Measurements from ENCODE around the gene WDR73. TPM values are rescaled to one million over a fixed set of nuclear protein-coding genes. Genes with fewer than 3 reads are reported as not detected.

The WDR73 gene
- total and polyA plus RNA-seq, 9 of the 15 experiments (the other 6 are each of a cell fraction or from before 2014, with no cell fraction given) = 9.2 to 25.4 (median 21.7) TPM

DNA sequence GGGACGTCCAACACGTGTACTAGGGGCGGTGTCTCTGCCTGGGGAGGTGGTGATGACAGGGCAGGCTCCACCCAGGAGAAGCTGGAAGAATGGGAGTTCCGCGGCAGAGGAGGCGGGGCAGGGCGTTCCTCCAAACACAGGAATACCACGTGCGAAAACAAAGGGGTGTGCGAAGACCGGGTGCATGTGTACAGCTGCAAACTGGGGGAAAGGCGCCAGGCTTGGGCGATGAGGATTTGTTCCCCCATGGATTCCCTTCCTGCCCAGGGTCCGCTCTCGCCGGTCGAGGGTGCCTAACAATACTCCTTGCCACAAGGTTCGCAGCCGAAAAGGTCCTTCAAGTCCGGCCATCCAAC, 53.8 kb downstream of the WDR73 start (continued):
- TF ChIP-seq, protein P1, sequence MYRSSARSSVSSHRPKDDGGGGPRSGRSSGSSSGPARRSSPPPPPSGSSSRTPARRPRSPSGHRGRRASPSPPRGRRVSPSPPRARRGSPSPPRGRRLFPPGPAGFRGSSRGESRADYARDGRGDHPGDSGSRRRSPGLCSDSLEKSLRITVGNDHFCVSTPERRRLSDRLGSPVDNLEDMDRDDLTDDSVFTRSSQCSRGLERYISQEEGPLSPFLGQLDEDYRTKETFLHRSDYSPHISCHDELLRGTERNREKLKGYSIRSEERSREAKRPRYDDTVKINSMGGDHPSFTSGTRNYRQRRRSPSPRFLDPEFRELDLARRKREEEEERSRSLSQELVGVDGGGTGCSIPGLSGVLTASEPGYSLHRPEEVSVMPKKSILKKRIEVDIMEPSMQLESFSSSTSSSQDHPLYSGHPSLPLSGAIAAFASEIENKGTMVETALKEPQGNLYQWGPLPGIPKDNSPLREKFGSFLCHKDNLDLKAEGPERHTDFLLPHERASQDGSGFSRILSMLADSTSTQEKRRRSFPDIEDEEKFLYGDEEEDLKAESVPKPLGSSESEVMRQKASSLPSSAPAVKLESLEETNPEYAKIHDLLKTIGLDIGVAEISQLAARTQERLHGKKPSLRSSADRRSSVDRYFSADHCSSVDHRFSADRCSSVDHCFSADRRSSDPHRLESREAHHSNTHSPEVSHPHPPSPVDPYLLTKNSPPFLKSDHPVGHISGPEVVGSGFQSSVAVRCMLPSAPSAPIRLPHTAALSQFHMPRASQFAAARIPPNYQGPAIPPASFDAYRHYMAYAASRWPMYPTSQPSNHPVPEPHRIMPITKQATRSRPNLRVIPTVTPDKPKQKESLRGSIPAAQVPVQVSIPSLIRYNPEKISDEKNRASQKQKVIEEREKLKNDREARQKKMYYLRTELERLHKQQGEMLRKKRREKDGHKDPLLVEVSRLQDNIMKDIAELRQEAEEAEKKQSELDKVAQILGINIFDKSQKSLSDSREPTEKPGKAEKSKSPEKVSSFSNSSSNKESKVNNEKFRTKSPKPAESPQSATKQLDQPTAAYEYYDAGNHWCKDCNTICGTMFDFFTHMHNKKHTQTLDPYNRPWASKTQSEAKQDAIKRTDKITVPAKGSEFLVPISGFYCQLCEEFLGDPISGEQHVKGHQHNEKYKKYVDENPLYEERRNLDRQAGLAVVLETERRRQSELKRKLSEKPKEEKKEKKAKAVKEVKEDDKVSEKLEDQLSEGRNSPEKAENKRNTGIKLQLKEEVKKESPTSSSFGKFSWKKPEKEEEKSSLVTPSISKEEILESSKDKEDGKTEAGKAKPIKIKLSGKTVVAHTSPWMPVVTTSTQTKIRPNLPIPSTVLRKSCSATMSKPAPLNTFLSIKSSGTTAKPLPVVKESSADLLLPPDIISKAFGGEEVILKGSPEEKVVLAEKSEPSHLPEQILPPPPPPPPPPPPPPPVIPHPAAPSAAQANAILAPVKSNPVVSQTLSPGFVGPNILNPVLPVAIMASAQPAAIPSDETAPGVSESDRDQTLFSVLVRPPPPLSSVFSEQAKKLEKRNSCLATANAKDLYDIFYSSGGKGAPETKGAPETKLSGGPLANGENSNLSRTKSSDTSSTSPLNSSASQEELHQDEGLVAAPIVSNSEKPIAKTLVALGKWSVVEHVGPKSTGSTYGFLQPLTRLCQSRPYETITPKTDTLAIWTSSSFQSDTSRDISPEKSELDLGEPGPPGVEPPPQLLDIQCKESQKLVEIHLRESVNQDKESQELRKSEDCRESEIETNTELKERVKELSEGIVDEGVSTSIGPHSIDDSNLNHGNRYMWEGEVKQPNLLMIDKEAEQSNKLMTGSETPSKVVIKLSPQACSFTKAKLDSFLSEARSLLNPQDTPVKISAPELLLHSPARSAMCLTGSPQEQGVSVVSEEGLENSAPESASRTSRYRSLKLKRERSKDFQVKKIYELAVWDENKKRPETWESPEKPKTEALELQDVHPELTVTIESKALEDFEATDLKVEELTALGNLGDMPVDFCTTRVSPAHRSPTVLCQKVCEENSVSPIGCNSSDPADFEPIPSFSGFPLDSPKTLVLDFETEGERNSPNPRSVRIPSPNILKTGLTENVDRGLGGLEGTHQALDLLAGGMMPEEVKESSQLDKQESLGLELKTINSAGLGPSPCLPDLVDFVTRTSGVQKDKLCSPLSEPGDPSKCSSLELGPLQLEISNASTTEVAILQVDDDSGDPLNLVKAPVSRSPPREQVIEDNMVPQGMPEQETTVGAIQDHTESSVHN (IDR thresholded peaks at IDR 0.05; ENCODE audit: borderline replicate concordance in 1 of 2, low read depth in 1 of 2) = no peak
- TF ChIP-seq FOS (IDR thresholded peaks at IDR 0.05; ENCODE audit: extremely low read depth, insufficient read length) = no peak
- no peak for TF ChIP-seq SMARCA4 (IDR thresholded peaks at IDR 0.05)
- TF ChIP-seq NRF1 (conservative IDR thresholded peaks at IDR 0.05 in 1 of 2, IDR thresholded peaks at IDR 0.05 in 1 of 2) = no peak
- TF ChIP-seq ZNF134 (CRISPR knock-in tag; conservative IDR thresholded peaks at IDR 0.05) = no peak
- no peak for TF ChIP-seq ZNF197 (CRISPR knock-in tag; IDR thresholded peaks at IDR 0.05; ENCODE audit: low read depth)
- no peak for TF ChIP-seq ETV6 (IDR thresholded peaks at IDR 0.05; ENCODE audit: borderline replicate concordance in 1 of 2, low read depth in 2 of 2, low read length in 1 of 2)
- TF ChIP-seq ETV6 (CRISPR knock-in tag; IDR thresholded peaks at IDR 0.05; ENCODE audit: borderline replicate concordance) = no peak
- TF ChIP-seq PTBP1 (IDR thresholded peaks at IDR 0.05; ENCODE audit: low read depth, low read length) = no peak
- no peak for TF ChIP-seq HOMEZ (CRISPR knock-in tag; IDR thresholded peaks at IDR 0.05)
- TF ChIP-seq, protein P2, sequence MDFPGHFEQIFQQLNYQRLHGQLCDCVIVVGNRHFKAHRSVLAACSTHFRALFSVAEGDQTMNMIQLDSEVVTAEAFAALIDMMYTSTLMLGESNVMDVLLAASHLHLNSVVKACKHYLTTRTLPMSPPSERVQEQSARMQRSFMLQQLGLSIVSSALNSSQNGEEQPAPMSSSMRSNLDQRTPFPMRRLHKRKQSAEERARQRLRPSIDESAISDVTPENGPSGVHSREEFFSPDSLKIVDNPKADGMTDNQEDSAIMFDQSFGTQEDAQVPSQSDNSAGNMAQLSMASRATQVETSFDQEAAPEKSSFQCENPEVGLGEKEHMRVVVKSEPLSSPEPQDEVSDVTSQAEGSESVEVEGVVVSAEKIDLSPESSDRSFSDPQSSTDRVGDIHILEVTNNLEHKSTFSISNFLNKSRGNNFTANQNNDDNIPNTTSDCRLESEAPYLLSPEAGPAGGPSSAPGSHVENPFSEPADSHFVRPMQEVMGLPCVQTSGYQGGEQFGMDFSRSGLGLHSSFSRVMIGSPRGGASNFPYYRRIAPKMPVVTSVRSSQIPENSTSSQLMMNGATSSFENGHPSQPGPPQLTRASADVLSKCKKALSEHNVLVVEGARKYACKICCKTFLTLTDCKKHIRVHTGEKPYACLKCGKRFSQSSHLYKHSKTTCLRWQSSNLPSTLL (IDR thresholded peaks at IDR 0.05) = no peak
- peak; percentile 90 to 97 for TF ChIP-seq E2F6 (IDR thresholded peaks at IDR 0.05; ENCODE audit: borderline replicate concordance in 1 of 2, extremely low read depth in 1 of 2, insufficient read depth in 1 of 2, insufficient read length in 1 of 2, low read depth in 1 of 2, low read length in 1 of 2, poor library complexity in 1 of 2, severe bottlenecking in 1 of 2)
- TF ChIP-seq TBP (optimal IDR thresholded peaks at IDR 0.05; ENCODE audit: low read depth, low read length) = no peak
- no peak for TF ChIP-seq SETDB1 (IDR thresholded peaks at IDR 0.05; ENCODE audit: low read length)
- TF ChIP-seq SRSF3 (IDR thresholded peaks at IDR 0.05; ENCODE audit: insufficient read depth, low read length) = no peak
- no peak for TF ChIP-seq ZKSCAN8 (CRISPR knock-in tag; IDR thresholded peaks at IDR 0.05)
